WTC11 (cell line): ENCODE results near the gene ATF4. TPM values are rescaled to one million over a fixed set of nuclear protein-coding genes. Genes with fewer than 3 reads are reported as not detected.

Experiments
- ATAC-seq: fragments of 200-7000 bp; cut with Tn5 transposase; 2 replicates; pipeline ENCODE4 v1.10.0; 2021; ENCODE audit warnings: mild to moderate bottlenecking, moderate library complexity
- CTCF ChIA-PET: fragments of 300-600 bp; sonication (Branson Sonifier 250); formaldehyde crosslinking; loops from one replicate; lab custom pipeline; 2021; ENCODE audit warnings: antibody characterized with exemption; lab: Charles Lee
- POLR2A ChIA-PET: fragments of 350-600 bp; sonication (Branson Sonifier 250); formaldehyde crosslinking; loops from one replicate; lab custom pipeline; 2021; ENCODE audit warnings: antibody characterized with exemption; lab: Charles Lee
- DNase-seq: peaks from one replicate; pipeline ENCODE4 v3.0.0; 2021; ENCODE audit warnings: low spot score
- H3K27ac Mint-ChIP-seq: 2 replicates; pipeline ENCODE4 v1.8.0; 2021; ENCODE audit warnings: mixed read lengths
- H3K27me3 Mint-ChIP-seq: 2 replicates; pipeline ENCODE4 v1.8.0; 2021; ENCODE audit warnings: low read depth, mild to moderate bottlenecking, moderate library complexity, mixed read lengths
- H3K36me3 Mint-ChIP-seq: 2 replicates; pipeline ENCODE4 v1.8.0; 2021; ENCODE audit warnings: mixed read lengths
- H3K4me1 Mint-ChIP-seq: 2 replicates; pipeline ENCODE4 v1.8.0; 2022; ENCODE audit warnings: mixed read lengths
- H3K4me3 Mint-ChIP-seq: 2 replicates; pipeline ENCODE4 v1.8.0; 2021; ENCODE audit warnings: mild to moderate bottlenecking, moderate library complexity, mixed read lengths
- H3K9me3 Mint-ChIP-seq: 2 replicates; pipeline ENCODE4 v1.8.0; 2021; ENCODE audit warnings: mixed read lengths
- CBFB ChIP-seq: sonication (generic); formaldehyde crosslinking; IDR thresholded peaks from 2 replicates; pipeline ENCODE4 v1.8.1; 2022; ENCODE audit warnings: mild to moderate bottlenecking, low read depth, missing genetic modification reagents
- EMX1 ChIP-seq: fragments of 250-450 bp; sonication (Bioruptor Pico); IDR thresholded peaks from 2 replicates; pipeline ENCODE4 v1.8.0; 2021; ENCODE audit warnings: mild to moderate bottlenecking
- ESRRA ChIP-seq: sonication (generic); formaldehyde crosslinking; IDR thresholded peaks from 2 replicates; pipeline ENCODE4 v1.8.1; 2022; ENCODE audit warnings: mild to moderate bottlenecking, missing genetic modification reagents, borderline replicate concordance
- ETV6 ChIP-seq: sonication (generic); formaldehyde crosslinking; IDR thresholded peaks from 2 replicates; pipeline ENCODE4 v1.8.1; 2022; ENCODE audit warnings: mild to moderate bottlenecking, missing genetic modification reagents
- GRHL2 ChIP-seq: fragments of 250-450 bp; sonication (Bioruptor Pico); IDR thresholded peaks from 2 replicates; pipeline ENCODE4 v1.8.0; 2022; ENCODE audit warnings: mild to moderate bottlenecking, moderate library complexity; ENCODE audit not compliant: insufficient replicate concordance, severe bottlenecking
- GTF2I ChIP-seq: fragments of 250-450 bp; sonication (Bioruptor Pico); conservative IDR thresholded peaks from 2 replicates; pipeline ENCODE4 v1.4.0; 2021; ENCODE audit warnings: mild to moderate bottlenecking
- JAZF1 ChIP-seq: fragments of 250-450 bp; sonication (Bioruptor Pico); IDR thresholded peaks from 2 replicates; pipeline ENCODE4 v1.9.0; 2021; ENCODE audit warnings: moderate library complexity, mild to moderate bottlenecking, inconsistent platforms
- SMAD3 ChIP-seq: sonication (generic); formaldehyde crosslinking; IDR thresholded peaks from 2 replicates; pipeline ENCODE4 v1.8.0; 2022; ENCODE audit warnings: missing genetic modification reagents, mild to moderate bottlenecking, borderline replicate concordance
- SMAD4 ChIP-seq: sonication (generic); formaldehyde crosslinking; IDR thresholded peaks from 2 replicates; pipeline ENCODE4 v1.8.0; 2022; ENCODE audit warnings: mild to moderate bottlenecking, missing genetic modification reagents
- ZNF317 ChIP-seq: sonication (generic); formaldehyde crosslinking; IDR thresholded peaks from 2 replicates; pipeline ENCODE4 v1.8.1; 2023; ENCODE audit warnings: low read depth, mild to moderate bottlenecking, moderate library complexity, missing genetic modification reagents, borderline replicate concordance
- ZNF416 ChIP-seq: fragments of 250-450 bp; sonication (Bioruptor Pico); IDR thresholded peaks from 2 replicates; pipeline ENCODE4 v1.9.0; 2021; ENCODE audit warnings: mild to moderate bottlenecking, inconsistent platforms
- ZNF423 ChIP-seq: fragments of 250-450 bp; sonication (Bioruptor Pico); IDR thresholded peaks from 2 replicates; pipeline ENCODE4 v2.1.2; 2022; ENCODE audit warnings: mild to moderate bottlenecking, moderate library complexity
- total RNA-seq: library from RNA; stranded (reverse); gene quantifications from 3 replicates; pipeline ENCODE4 v1.2.3, GENCODE V29; 2021
- TF ChIP-seq, protein P1 (sequence below): sonication (generic); formaldehyde crosslinking; IDR thresholded peaks from 2 replicates; pipeline ENCODE4 v1.8.1; 2022; ENCODE audit warnings: low read depth, missing genetic modification reagents, borderline replicate concordance
- TF ChIP-seq, protein P2 (sequence below): sonication (generic); formaldehyde crosslinking; IDR thresholded peaks from 2 replicates; pipeline ENCODE4 v1.8.1; 2022; ENCODE audit warnings: mild to moderate bottlenecking, missing genetic modification reagents, moderate library complexity, borderline replicate concordance
- TF ChIP-seq, protein P3 (sequence below): sonication (generic); formaldehyde crosslinking; IDR thresholded peaks from 2 replicates; pipeline ENCODE4 v1.8.0; 2023; ENCODE audit warnings: missing genetic modification reagents
- TF ChIP-seq, protein P4 (sequence below): sonication (generic); formaldehyde crosslinking; IDR thresholded peaks from 2 replicates; pipeline ENCODE4 v1.8.1; 2022; ENCODE audit warnings: mild to moderate bottlenecking, moderate library complexity, missing genetic modification reagents
- TF ChIP-seq, protein P5 (sequence below): fragments of 250-450 bp; sonication (Bioruptor Pico); IDR thresholded peaks from 2 replicates; pipeline ENCODE4 v1.8.0; 2021; ENCODE audit warnings: mild to moderate bottlenecking
- TF ChIP-seq, protein P6 (sequence below): sonication (generic); formaldehyde crosslinking; IDR thresholded peaks from 2 replicates; pipeline ENCODE4 v1.8.0; 2022; ENCODE audit warnings: mild to moderate bottlenecking, missing genetic modification reagents
- TF ChIP-seq, protein P7 (sequence below): sonication (generic); formaldehyde crosslinking; conservative IDR thresholded peaks from 2 replicates; pipeline ENCODE4 v1.8.1; 2023; ENCODE audit warnings: mild to moderate bottlenecking, low read depth, missing genetic modification reagents, moderate library complexity

The ATF4 gene
- total RNA-seq, 1 experiment from 2014 or later, result 460 TPM

DNA sequence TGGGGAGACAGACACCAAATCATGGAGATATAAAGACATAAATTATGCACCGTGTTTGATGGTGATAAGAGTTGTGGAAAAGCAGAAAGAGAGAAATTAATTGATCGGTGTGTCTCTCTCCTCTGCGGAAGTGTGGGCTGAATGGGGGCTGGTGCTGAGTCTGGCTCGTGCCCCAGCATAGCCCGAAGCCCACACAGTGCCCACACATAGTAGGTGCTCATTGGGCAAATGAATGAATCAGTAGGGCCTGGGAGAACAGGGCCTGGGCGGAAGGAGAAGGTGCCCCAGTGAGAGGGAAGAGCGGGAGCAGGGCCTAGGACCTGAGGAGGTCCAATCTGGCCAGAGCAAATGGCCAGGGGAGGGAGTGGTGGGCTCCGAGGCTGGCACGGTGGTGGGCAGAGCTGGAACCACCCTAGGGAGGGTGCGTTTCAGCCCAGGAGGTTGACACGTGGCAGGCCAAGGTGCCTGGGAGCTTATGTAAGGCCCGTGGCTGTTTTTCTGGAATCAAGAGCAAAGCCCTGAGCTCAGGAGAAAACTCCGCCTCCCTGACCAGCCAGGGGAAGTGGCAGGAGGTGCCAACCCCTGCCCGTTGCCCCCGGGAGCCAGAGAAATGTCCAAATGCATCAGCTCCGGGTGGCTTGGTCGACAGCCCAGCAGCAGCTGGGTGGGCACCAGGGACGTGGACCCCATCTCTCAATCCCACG lies 48.1 kb downstream of the ATF4 start:
- H3K36me3 Mint-ChIP-seq, result no peaks in the 10 kb centered on the region
- no peak for TF ChIP-seq GTF2I (CRISPR knock-in tag)
- TF ChIP-seq, protein P1, sequence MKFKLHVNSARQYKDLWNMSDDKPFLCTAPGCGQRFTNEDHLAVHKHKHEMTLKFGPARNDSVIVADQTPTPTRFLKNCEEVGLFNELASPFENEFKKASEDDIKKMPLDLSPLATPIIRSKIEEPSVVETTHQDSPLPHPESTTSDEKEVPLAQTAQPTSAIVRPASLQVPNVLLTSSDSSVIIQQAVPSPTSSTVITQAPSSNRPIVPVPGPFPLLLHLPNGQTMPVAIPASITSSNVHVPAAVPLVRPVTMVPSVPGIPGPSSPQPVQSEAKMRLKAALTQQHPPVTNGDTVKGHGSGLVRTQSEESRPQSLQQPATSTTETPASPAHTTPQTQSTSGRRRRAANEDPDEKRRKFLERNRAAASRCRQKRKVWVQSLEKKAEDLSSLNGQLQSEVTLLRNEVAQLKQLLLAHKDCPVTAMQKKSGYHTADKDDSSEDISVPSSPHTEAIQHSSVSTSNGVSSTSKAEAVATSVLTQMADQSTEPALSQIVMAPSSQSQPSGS, result no peak
- TF ChIP-seq, all 79 proteins: peak for 0
- peaks cover 10% of the 10 kb centered on the region for H3K9me3 Mint-ChIP-seq
- no peak overlapping the region for H3K27ac Mint-ChIP-seq
- ChIA-PET CTCF (interaction anchor here (0.6 to 1.4 kb wide), 4 partner anchors 9 to 1861 kb away, joined by 3 to 4 read pairs (median 4); no protein-coding TSS in a partner anchor), POLR2A (no interaction called here)
- ATAC-seq (no peak), DNase-seq (no peak)
- H3K4me3 Mint-ChIP-seq, result no peak overlapping the region
- no peaks in the 10 kb centered on the region; the same call in 1 of the 2 replicates for H3K27me3 Mint-ChIP-seq
- peaks cover 4% of the 10 kb centered on the region; the same call in 1 of the 2 replicates for H3K4me1 Mint-ChIP-seq

DNA sequence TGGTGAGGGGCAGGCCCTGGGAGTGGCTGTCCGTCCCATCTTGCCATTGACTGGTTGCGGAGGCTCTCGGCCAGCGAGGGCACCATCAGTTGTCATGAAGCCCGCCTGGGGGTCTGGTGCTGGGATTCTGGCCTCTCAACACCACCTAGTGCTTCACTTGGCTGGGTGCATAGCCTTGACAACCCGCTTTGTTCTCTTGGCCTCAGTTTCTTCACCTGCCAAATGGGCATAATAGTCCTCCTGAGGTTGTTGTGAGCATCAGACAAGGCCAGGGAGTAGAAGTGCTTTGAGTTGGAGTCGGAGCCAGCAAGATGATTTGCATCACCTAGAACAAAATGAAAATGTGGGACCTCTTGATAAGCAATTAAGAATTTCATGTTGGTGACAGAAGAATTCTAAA lies 48.7 kb downstream of the ATF4 start:
- Mint-ChIP-seq H3K27ac (no peak overlapping the region), H3K36me3 (no peaks in the 10 kb centered on the region), H3K4me1 (peaks cover 4% of the 10 kb centered on the region; the same call in 1 of the 2 replicates), H3K4me3 (no peak overlapping the region), H3K9me3 (peaks cover 10% of the 10 kb centered on the region), H3K27me3 (no peaks in the 10 kb centered on the region; the same call in 1 of the 2 replicates)
- ATAC-seq (no peak), DNase-seq (no peak)
- ChIA-PET CTCF (interaction anchor here (0.9 to 1.4 kb wide), 2 partner anchors 9 to 54 kb away, joined by 4 read pairs; no protein-coding TSS in a partner anchor), POLR2A (no interaction called here)
- TF ChIP-seq GRHL2 (CRISPR knock-in tag) (no peak), EMX1 (no peak), JAZF1 (CRISPR knock-in tag) (no peak), ZNF416 (no peak), SMAD4 (no peak), CBFB (CRISPR knock-in tag) (no peak), ZNF317 (CRISPR knock-in tag) (no peak)
- TF ChIP-seq, protein P2, sequence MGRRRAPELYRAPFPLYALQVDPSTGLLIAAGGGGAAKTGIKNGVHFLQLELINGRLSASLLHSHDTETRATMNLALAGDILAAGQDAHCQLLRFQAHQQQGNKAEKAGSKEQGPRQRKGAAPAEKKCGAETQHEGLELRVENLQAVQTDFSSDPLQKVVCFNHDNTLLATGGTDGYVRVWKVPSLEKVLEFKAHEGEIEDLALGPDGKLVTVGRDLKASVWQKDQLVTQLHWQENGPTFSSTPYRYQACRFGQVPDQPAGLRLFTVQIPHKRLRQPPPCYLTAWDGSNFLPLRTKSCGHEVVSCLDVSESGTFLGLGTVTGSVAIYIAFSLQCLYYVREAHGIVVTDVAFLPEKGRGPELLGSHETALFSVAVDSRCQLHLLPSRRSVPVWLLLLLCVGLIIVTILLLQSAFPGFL (CRISPR knock-in tag), result no peak
- TF ChIP-seq, protein P3, sequence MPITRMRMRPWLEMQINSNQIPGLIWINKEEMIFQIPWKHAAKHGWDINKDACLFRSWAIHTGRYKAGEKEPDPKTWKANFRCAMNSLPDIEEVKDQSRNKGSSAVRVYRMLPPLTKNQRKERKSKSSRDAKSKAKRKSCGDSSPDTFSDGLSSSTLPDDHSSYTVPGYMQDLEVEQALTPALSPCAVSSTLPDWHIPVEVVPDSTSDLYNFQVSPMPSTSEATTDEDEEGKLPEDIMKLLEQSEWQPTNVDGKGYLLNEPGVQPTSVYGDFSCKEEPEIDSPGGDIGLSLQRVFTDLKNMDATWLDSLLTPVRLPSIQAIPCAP (CRISPR knock-in tag), result no peak
- TF ChIP-seq, protein P4, sequence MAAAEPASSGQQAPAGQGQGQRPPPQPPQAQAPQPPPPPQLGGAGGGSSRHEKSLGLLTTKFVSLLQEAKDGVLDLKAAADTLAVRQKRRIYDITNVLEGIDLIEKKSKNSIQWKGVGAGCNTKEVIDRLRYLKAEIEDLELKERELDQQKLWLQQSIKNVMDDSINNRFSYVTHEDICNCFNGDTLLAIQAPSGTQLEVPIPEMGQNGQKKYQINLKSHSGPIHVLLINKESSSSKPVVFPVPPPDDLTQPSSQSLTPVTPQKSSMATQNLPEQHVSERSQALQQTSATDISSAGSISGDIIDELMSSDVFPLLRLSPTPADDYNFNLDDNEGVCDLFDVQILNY (CRISPR knock-in tag), result no peak
- TF ChIP-seq, protein P1, result no peak

DNA sequence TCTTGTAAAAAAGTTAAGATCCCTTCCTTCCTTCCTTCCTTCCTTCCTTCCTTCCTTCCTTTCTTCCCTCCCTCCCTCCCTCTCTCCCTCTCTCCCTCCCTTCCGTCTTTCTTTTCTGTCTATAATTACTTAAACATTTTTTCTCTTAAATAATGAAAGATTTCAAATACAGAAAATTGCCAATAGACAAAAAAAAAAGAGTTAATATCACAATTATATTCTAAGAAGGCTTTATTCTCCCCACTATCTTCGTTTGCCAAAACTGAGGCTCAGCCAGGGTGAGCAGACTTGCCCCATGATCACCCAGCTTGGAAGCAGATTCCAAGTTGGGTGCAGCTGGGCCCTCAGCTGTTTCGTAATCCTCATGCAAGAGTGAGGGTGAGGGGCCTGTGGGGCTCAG lies 49.9 kb downstream of the ATF4 start:
- no peaks in the 10 kb centered on the region for H3K36me3 Mint-ChIP-seq
- H3K4me3 Mint-ChIP-seq, result no peak overlapping the region
- ChIA-PET POLR2A (no interaction called here), CTCF (interaction anchor here (1.6 kb wide), 1 partner anchor 36 kb away, joined by 8 read pairs; no protein-coding TSS in a partner anchor)
- H3K27me3 Mint-ChIP-seq, result no peaks in the 10 kb centered on the region; the same call in 1 of the 2 replicates
- no peak for ATAC-seq
- H3K27ac Mint-ChIP-seq, result no peak overlapping the region
- no peak for DNase-seq
- H3K4me1 Mint-ChIP-seq, result peaks cover 4% of the 10 kb centered on the region; the same call in 1 of the 2 replicates
- peaks cover 8% of the 10 kb centered on the region for H3K9me3 Mint-ChIP-seq
- no peak for TF ChIP-seq ZNF423 (CRISPR knock-in tag)
- no peak for TF ChIP-seq SMAD3 (CRISPR knock-in tag)
- TF ChIP-seq, protein P5, sequence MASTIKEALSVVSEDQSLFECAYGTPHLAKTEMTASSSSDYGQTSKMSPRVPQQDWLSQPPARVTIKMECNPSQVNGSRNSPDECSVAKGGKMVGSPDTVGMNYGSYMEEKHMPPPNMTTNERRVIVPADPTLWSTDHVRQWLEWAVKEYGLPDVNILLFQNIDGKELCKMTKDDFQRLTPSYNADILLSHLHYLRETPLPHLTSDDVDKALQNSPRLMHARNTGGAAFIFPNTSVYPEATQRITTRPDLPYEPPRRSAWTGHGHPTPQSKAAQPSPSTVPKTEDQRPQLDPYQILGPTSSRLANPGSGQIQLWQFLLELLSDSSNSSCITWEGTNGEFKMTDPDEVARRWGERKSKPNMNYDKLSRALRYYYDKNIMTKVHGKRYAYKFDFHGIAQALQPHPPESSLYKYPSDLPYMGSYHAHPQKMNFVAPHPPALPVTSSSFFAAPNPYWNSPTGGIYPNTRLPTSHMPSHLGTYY (CRISPR knock-in tag), result no peak
- TF ChIP-seq, protein P6, sequence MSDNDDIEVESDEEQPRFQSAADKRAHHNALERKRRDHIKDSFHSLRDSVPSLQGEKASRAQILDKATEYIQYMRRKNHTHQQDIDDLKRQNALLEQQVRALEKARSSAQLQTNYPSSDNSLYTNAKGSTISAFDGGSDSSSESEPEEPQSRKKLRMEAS (CRISPR knock-in tag), result no peak
- TF ChIP-seq, protein P3 (CRISPR knock-in tag), result no peak
- TF ChIP-seq, protein P7, sequence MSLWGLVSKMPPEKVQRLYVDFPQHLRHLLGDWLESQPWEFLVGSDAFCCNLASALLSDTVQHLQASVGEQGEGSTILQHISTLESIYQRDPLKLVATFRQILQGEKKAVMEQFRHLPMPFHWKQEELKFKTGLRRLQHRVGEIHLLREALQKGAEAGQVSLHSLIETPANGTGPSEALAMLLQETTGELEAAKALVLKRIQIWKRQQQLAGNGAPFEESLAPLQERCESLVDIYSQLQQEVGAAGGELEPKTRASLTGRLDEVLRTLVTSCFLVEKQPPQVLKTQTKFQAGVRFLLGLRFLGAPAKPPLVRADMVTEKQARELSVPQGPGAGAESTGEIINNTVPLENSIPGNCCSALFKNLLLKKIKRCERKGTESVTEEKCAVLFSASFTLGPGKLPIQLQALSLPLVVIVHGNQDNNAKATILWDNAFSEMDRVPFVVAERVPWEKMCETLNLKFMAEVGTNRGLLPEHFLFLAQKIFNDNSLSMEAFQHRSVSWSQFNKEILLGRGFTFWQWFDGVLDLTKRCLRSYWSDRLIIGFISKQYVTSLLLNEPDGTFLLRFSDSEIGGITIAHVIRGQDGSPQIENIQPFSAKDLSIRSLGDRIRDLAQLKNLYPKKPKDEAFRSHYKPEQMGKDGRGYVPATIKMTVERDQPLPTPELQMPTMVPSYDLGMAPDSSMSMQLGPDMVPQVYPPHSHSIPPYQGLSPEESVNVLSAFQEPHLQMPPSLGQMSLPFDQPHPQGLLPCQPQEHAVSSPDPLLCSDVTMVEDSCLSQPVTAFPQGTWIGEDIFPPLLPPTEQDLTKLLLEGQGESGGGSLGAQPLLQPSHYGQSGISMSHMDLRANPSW (CRISPR knock-in tag), result no peak
- no peak for TF ChIP-seq ESRRA (CRISPR knock-in tag)
- no peak for TF ChIP-seq SMAD4
- TF ChIP-seq ETV6 (CRISPR knock-in tag), result no peak
